OCI-LY3 (cell line): Measurements from ENCODE around the gene PPCDC.

Experiments used
- EZH2phosphoT487 ChIP-seq: fragments of 200-600 bp; shearing (Covaris generic); IDR thresholded peaks from 2 replicates; pipeline ENCODE4 v1.6.1; 2018; ENCODE audit warnings: antibody characterized with exemption, mixed run types, low read depth
- TF ChIP-seq, protein P1 (sequence below): fragments of 200-600, 300-600 bp; sonication (generic); IDR thresholded peaks from 2 replicates; pipeline ENCODE4 v1.5.1; 2014; ENCODE audit warnings: antibody characterized with exemption, low read length, low read depth

DNA sequence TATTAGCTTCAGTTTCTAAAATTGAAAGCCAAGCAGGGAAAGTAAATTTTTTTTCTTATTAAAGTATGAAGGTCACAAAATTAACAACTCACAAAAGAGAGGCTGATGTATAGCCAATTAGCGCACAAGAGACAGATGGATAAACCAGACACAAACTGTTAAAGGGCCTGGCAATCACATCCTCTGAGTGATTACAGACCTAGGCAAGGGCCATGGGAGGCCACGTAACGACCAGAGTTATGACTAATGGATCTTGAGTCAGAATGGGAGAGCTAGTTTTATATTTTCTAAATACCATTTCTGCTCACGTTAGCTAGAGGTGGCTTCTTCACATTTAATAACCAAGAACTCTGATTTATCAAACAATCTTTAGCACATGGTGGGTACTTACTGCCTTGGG is 45.8 kb upstream of the PPCDC start:
- no peak for TF ChIP-seq EZH2phosphoT487
- TF ChIP-seq, protein P1, sequence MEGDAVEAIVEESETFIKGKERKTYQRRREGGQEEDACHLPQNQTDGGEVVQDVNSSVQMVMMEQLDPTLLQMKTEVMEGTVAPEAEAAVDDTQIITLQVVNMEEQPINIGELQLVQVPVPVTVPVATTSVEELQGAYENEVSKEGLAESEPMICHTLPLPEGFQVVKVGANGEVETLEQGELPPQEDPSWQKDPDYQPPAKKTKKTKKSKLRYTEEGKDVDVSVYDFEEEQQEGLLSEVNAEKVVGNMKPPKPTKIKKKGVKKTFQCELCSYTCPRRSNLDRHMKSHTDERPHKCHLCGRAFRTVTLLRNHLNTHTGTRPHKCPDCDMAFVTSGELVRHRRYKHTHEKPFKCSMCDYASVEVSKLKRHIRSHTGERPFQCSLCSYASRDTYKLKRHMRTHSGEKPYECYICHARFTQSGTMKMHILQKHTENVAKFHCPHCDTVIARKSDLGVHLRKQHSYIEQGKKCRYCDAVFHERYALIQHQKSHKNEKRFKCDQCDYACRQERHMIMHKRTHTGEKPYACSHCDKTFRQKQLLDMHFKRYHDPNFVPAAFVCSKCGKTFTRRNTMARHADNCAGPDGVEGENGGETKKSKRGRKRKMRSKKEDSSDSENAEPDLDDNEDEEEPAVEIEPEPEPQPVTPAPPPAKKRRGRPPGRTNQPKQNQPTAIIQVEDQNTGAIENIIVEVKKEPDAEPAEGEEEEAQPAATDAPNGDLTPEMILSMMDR = no peak
